GM06990 (cell line): ENCODE results near the gene CAPN9.

ENCODE experiments used
- DNase-seq: peaks from one replicate; pipeline ENCODE4 v3.0.0-alpha.2; 2011; ENCODE audit not compliant: insufficient read length; ENCODE audit errors: extremely low read depth
- H3K27me3 ChIP-seq: replicated peaks from 2 replicates; pipeline ENCODE4 v1.6.0; 2011; ENCODE audit warnings: low read length; ENCODE audit not compliant: control insufficient read depth, insufficient read depth
- H3K36me3 ChIP-seq: 2 replicates; pipeline ENCODE4 v1.5.1; 2011; ENCODE audit warnings: low read length; ENCODE audit not compliant: control insufficient read depth, insufficient read depth
- H3K4me3 ChIP-seq: replicated peaks from 2 replicates; pipeline ENCODE4 v1.5.1; 2011; ENCODE audit warnings: low read depth, mild to moderate bottlenecking, control low read depth, low read length
- CTCF ChIP-seq: IDR thresholded peaks from 2 replicates; pipeline ENCODE4 v1.5.1; 2011; ENCODE audit warnings: low read length, control low read depth, mild to moderate bottlenecking, inconsistent platforms; ENCODE audit not compliant: insufficient read depth, poor library complexity, severe bottlenecking

CAPN9 gene

GRCh38 chr1:230807561-230808280 is 60.5 kb downstream of the CAPN9 start:
- Histone ChIP-seq H3K4me3 (no peak overlapping the region), H3K36me3 (no peaks in the 10 kb centered on the region), H3K27me3 (no peaks in the 10 kb centered on the region; the same call in 1 of the 2 replicates)
- TF ChIP-seq CTCF: no peak
- no peak for DNase-seq

GRCh38 chr1:230808281-230808872 is 61.2 kb downstream of the CAPN9 start:
- Histone ChIP-seq H3K27me3 (no peaks in the 10 kb centered on the region; the same call in 1 of the 2 replicates), H3K36me3 (no peaks in the 10 kb centered on the region), H3K4me3 (no peak overlapping the region)
- no peak for TF ChIP-seq CTCF
- DNase-seq: no peak

GRCh38 chr1:230809256-230809990 is 62.2 kb downstream of the CAPN9 start:
- TF ChIP-seq CTCF: no peak
- H3K27me3 ChIP-seq: no peaks in the 10 kb centered on the region; the same call in 1 of the 2 replicates
- DNase-seq: no peak
- no peak overlapping the region for H3K4me3 ChIP-seq
- H3K36me3 ChIP-seq: no peaks in the 10 kb centered on the region

GRCh38 chr1:230812568-230812967 is 65.4 kb downstream of the CAPN9 start:
- H3K4me3 ChIP-seq: no peak overlapping the region
- DNase-seq: no peak
- TF ChIP-seq CTCF: no peak
- H3K36me3 ChIP-seq: no peaks in the 10 kb centered on the region
- no peaks in the 10 kb centered on the region; the same call in 1 of the 2 replicates for H3K27me3 ChIP-seq

GRCh38 chr1:230814949-230815692 is 67.9 kb downstream of the CAPN9 start:
- no peak for TF ChIP-seq CTCF
- no peak for DNase-seq

More at GRCh38 chr1:230814949-230815692, 67.9 kb downstream of the CAPN9 start:
- H3K4me3 ChIP-seq: no peak overlapping the region
- no peaks in the 10 kb centered on the region; the same call in 1 of the 2 replicates for H3K27me3 ChIP-seq
- H3K36me3 ChIP-seq: no peaks in the 10 kb centered on the region
